HepG2 (cell line): Measurements from ENCODE around the gene OMA1. TPM values are rescaled to one million over a fixed set of nuclear protein-coding genes. Genes with fewer than 3 reads are reported as not detected.

ENCODE experiments used
- BCL6 ChIP-seq: IDR thresholded peaks from 2 replicates; pipeline ENCODE4 v1.6.1; 2016; ENCODE audit warnings: missing genetic modification reagents, missing compliant biosample characterization
- FOXP1 ChIP-seq, 2 experiments: fragments of 450-650 bp in 1 of 2; IDR thresholded peaks; 2 replicates each; pipeline ENCODE4 v1.6.1; 2017 to 2018; ENCODE audit warnings: antibody characterized with exemption in 1 of 2
- HCFC1 ChIP-seq: fragments of 150-350 bp; IDR thresholded peaks from 2 replicates; pipeline ENCODE4 v1.6.1; 2014; ENCODE audit warnings: low read depth, low read length
- HNRNPUL1 ChIP-seq: fragments of 200-400 bp; formaldehyde crosslinking; IDR thresholded peaks from 2 replicates; pipeline ENCODE4 v1.6.1; 2017; ENCODE audit warnings: low read depth, mild to moderate bottlenecking, low read length, moderate library complexity
- SCMH1 ChIP-seq: sonication (generic); formaldehyde crosslinking; IDR thresholded peaks from 2 replicates; pipeline ENCODE4 v1.9.0; 2021; ENCODE audit warnings: missing genetic modification reagents, mild to moderate bottlenecking, borderline replicate concordance
- SETDB1 ChIP-seq: sonication (generic); formaldehyde crosslinking; IDR thresholded peaks from 2 replicates; pipeline ENCODE4 v1.5.1; 2020; ENCODE audit warnings: missing genetic modification reagents, mild to moderate bottlenecking, borderline replicate concordance
- SPEN ChIP-seq: sonication (generic); formaldehyde crosslinking; IDR thresholded peaks from 2 replicates; pipeline ENCODE4 v1.5.1; 2020; ENCODE audit warnings: low read depth, mild to moderate bottlenecking, missing genetic modification reagents
- ZNF333 ChIP-seq: sonication (generic); formaldehyde crosslinking; IDR thresholded peaks from 2 replicates; pipeline ENCODE4 v1.4.0; 2020; ENCODE audit warnings: mild to moderate bottlenecking, missing genetic modification reagents, borderline replicate concordance
- polyA plus RNA-seq, 8 experiments: library from polyadenylated mRNA; depleted of rRNA in 3 of 8; stranded (reverse) in 7 of 8; unstranded in 1 of 8; fragments of >200 nt; fragmentation: Illumina TruSeq in 4 of 8; extraction: Trizol in 4 of 8; gene quantifications; 2 replicates each; pipeline versions ENCODE4 v1.2.1 to v1.2.3, GENCODE V29; 2011 to 2016; ENCODE audit warnings: low read depth in 4 of 8, missing spikeins in 1 of 8, mixed read lengths in 1 of 8; ENCODE audit not compliant: insufficient read depth in 1 of 8
- total RNA-seq, 5 experiments: library from RNA; depleted of rRNA; stranded (reverse); fragments of >200 nt; fragmentation: Illumina TruSeq; extraction: Trizol; gene quantifications; 2 replicates each; pipeline ENCODE4 v1.2.3, GENCODE V29; 2016; ENCODE audit warnings: low read depth in 1 of 5
- TF ChIP-seq, protein P1 (sequence below): IDR thresholded peaks from 2 replicates; pipeline ENCODE4 v1.6.1; 2016; ENCODE audit warnings: control low read depth
- TF ChIP-seq, protein P2 (sequence below): sonication (generic); formaldehyde crosslinking; IDR thresholded peaks from 2 replicates; pipeline ENCODE4 v1.4.0; 2020; ENCODE audit warnings: missing genetic modification reagents
- TF ChIP-seq, protein P3 (sequence below): sonication (generic); formaldehyde crosslinking; IDR thresholded peaks from 2 replicates; pipeline ENCODE4 v1.4.0; 2020; ENCODE audit warnings: missing genetic modification reagents, borderline replicate concordance
- TF ChIP-seq, protein P4 (sequence below): IDR thresholded peaks from 2 replicates; pipeline ENCODE4 v1.4.0; 2020; ENCODE audit warnings: mild to moderate bottlenecking, missing genetic modification reagents

OMA1 gene
- total and polyA plus RNA-seq, 2 of the 13 experiments (the other 11 are each of a cell fraction or from before 2014, with no cell fraction given) = 7.0 to 26.9 TPM

DNA sequence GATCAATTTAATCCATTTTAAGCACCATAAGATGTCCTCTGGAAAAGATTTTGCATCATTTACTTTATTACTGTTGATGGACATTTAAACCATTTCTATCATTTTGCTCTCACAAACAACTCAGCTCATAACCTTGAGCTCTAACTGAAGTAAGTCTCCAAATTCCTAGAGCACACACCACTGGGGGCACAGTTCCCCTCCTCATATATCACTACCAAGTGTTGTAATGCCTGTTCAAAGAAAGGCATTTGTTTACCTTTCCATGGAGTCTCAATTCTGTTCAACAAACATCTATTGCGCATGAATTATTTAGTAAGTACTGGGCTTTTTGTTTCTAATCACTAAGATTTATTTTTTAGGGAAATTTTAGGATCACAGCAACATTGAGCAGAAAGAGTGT is 8.9 kb upstream of the OMA1 start (continued):
- TF ChIP-seq, protein P1, sequence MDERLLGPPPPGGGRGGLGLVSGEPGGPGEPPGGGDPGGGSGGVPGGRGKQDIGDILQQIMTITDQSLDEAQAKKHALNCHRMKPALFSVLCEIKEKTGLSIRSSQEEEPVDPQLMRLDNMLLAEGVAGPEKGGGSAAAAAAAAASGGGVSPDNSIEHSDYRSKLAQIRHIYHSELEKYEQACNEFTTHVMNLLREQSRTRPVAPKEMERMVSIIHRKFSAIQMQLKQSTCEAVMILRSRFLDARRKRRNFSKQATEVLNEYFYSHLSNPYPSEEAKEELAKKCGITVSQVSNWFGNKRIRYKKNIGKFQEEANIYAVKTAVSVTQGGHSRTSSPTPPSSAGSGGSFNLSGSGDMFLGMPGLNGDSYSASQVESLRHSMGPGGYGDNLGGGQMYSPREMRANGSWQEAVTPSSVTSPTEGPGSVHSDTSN = no peak
- TF ChIP-seq ZNF333 (CRISPR knock-in tag) (no peak), SETDB1 (no peak), FOXP1 (IDR thresholded peaks at IDR 0.05) (no peak), FOXP1 (CRISPR knock-in tag; IDR thresholded peaks at IDR 0.05) (no peak), SPEN (no peak), HCFC1 (no peak), BCL6 (CRISPR knock-in tag) (peak; percentile 94), SCMH1 (CRISPR knock-in tag) (no peak), HNRNPUL1 (no peak)
- TF ChIP-seq, protein P2, sequence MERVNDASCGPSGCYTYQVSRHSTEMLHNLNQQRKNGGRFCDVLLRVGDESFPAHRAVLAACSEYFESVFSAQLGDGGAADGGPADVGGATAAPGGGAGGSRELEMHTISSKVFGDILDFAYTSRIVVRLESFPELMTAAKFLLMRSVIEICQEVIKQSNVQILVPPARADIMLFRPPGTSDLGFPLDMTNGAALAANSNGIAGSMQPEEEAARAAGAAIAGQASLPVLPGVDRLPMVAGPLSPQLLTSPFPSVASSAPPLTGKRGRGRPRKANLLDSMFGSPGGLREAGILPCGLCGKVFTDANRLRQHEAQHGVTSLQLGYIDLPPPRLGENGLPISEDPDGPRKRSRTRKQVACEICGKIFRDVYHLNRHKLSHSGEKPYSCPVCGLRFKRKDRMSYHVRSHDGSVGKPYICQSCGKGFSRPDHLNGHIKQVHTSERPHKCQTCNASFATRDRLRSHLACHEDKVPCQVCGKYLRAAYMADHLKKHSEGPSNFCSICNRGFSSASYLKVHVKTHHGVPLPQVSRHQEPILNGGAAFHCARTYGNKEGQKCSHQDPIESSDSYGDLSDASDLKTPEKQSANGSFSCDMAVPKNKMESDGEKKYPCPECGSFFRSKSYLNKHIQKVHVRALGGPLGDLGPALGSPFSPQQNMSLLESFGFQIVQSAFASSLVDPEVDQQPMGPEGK = peak; percentile 48; the same call in 1 of the 2 replicates
- TF ChIP-seq, protein P3, sequence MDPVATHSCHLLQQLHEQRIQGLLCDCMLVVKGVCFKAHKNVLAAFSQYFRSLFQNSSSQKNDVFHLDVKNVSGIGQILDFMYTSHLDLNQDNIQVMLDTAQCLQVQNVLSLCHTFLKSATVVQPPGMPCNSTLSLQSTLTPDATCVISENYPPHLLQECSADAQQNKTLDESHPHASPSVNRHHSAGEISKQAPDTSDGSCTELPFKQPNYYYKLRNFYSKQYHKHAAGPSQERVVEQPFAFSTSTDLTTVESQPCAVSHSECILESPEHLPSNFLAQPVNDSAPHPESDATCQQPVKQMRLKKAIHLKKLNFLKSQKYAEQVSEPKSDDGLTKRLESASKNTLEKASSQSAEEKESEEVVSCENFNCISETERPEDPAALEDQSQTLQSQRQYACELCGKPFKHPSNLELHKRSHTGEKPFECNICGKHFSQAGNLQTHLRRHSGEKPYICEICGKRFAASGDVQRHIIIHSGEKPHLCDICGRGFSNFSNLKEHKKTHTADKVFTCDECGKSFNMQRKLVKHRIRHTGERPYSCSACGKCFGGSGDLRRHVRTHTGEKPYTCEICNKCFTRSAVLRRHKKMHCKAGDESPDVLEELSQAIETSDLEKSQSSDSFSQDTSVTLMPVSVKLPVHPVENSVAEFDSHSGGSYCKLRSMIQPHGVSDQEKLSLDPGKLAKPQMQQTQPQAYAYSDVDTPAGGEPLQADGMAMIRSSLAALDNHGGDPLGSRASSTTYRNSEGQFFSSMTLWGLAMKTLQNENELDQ (CRISPR knock-in tag) = no peak
- TF ChIP-seq, protein P4, sequence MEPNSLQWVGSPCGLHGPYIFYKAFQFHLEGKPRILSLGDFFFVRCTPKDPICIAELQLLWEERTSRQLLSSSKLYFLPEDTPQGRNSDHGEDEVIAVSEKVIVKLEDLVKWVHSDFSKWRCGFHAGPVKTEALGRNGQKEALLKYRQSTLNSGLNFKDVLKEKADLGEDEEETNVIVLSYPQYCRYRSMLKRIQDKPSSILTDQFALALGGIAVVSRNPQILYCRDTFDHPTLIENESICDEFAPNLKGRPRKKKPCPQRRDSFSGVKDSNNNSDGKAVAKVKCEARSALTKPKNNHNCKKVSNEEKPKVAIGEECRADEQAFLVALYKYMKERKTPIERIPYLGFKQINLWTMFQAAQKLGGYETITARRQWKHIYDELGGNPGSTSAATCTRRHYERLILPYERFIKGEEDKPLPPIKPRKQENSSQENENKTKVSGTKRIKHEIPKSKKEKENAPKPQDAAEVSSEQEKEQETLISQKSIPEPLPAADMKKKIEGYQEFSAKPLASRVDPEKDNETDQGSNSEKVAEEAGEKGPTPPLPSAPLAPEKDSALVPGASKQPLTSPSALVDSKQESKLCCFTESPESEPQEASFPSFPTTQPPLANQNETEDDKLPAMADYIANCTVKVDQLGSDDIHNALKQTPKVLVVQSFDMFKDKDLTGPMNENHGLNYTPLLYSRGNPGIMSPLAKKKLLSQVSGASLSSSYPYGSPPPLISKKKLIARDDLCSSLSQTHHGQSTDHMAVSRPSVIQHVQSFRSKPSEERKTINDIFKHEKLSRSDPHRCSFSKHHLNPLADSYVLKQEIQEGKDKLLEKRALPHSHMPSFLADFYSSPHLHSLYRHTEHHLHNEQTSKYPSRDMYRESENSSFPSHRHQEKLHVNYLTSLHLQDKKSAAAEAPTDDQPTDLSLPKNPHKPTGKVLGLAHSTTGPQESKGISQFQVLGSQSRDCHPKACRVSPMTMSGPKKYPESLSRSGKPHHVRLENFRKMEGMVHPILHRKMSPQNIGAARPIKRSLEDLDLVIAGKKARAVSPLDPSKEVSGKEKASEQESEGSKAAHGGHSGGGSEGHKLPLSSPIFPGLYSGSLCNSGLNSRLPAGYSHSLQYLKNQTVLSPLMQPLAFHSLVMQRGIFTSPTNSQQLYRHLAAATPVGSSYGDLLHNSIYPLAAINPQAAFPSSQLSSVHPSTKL = 0 out of 2 replicates have a peak, but pooled peaks have one; percentile 21
